SU-DHL-6 (cell line): ENCODE results near the gene CDK14.

Experiments
- H2AFZ ChIP-seq: fragments of 200-600 bp; sonication (generic); 2 replicates; pipeline ENCODE4 v1.6.1; 2014; ENCODE audit warnings: low read depth, mild to moderate bottlenecking, moderate library complexity, mixed read lengths, antibody characterized with exemption, low read length; ENCODE audit not compliant: severe bottlenecking
- H3F3A ChIP-seq: fragments of 200-600 bp; shearing (Covaris generic); 2 replicates; pipeline ENCODE4 v1.6.0; 2016; ENCODE audit warnings: antibody characterized with exemption, mild to moderate bottlenecking; ENCODE audit not compliant: insufficient read depth
- H3K27ac ChIP-seq: fragments of 200-600 bp; sonication (generic); 2 replicates; pipeline ENCODE4 v1.5.1; 2016; ENCODE audit warnings: low read depth, mild to moderate bottlenecking, low read length, moderate library complexity, mixed read lengths
- H3K27me3 ChIP-seq: fragments of 200-600 bp; sonication (generic), shearing (Covaris generic); 2 replicates; pipeline ENCODE4 v1.6.0; 2014; ENCODE audit warnings: mild to moderate bottlenecking, low read length
- H3K36me3 ChIP-seq: fragments of 200-600 bp; sonication (generic); 2 replicates; pipeline ENCODE4 v1.6.1; 2014; ENCODE audit warnings: mild to moderate bottlenecking, low read length, mixed read lengths
- H3K4me2 ChIP-seq: fragments of 300-600, 200-600 bp; shearing (Covaris generic), sonication (generic); 2 replicates; pipeline ENCODE4 v1.6.0; 2014; ENCODE audit warnings: low read length, low read depth, mild to moderate bottlenecking; ENCODE audit not compliant: poor library complexity, severe bottlenecking
- H3K4me3 ChIP-seq: fragments of 200-600 bp; sonication (generic); 2 replicates; pipeline ENCODE4 v1.5.1; 2014; ENCODE audit warnings: antibody characterized with exemption, low read length, mild to moderate bottlenecking, mixed read lengths; ENCODE audit not compliant: insufficient read depth, poor library complexity, severe bottlenecking
- H3K79me2 ChIP-seq: fragments of 200-600 bp; sonication (generic); 2 replicates; pipeline ENCODE4 v1.6.1; 2014; ENCODE audit warnings: mild to moderate bottlenecking, low read length, moderate library complexity; ENCODE audit not compliant: insufficient read depth
- H3K9ac ChIP-seq: fragments of 200-600 bp; sonication (generic); 2 replicates; pipeline ENCODE4 v1.7.0; 2014; ENCODE audit warnings: mild to moderate bottlenecking, low read length
- H3K9me2 ChIP-seq: fragments of 200-600 bp; sonication (generic); replicated peaks from 2 replicates; pipeline ENCODE4 v1.6.1; 2014; ENCODE audit warnings: low read length; ENCODE audit not compliant: insufficient read depth
- H3K9me3 ChIP-seq: fragments of 200-600 bp; sonication (generic); 2 replicates; pipeline ENCODE4 v1.6.1; 2014; ENCODE audit warnings: low read length, mixed read lengths; ENCODE audit not compliant: insufficient read depth
- H4K20me1 ChIP-seq: fragments of 200-600 bp; sonication (generic); 2 replicates; pipeline ENCODE4 v1.6.1; 2014; ENCODE audit warnings: low read depth, mild to moderate bottlenecking, antibody characterized with exemption, low read length, moderate library complexity, mixed read lengths
- EZH2phosphoT487 ChIP-seq: fragments of 200-600 bp; sonication (generic), shearing (Covaris generic); conservative IDR thresholded peaks from 2 replicates; pipeline ENCODE4 v1.6.1; 2018; ENCODE audit warnings: mild to moderate bottlenecking, antibody characterized with exemption, low read length, moderate library complexity, mixed read lengths
- TF ChIP-seq, protein P1 (sequence below): fragments of 200-600 bp; sonication (generic); IDR thresholded peaks from one replicate; pipeline ENCODE4 v1.5.1; 2017; ENCODE audit warnings: antibody characterized with exemption, mild to moderate bottlenecking, low read length, moderate library complexity; ENCODE audit not compliant: insufficient read depth, poor library complexity, severe bottlenecking

CDK14 gene

DNA sequence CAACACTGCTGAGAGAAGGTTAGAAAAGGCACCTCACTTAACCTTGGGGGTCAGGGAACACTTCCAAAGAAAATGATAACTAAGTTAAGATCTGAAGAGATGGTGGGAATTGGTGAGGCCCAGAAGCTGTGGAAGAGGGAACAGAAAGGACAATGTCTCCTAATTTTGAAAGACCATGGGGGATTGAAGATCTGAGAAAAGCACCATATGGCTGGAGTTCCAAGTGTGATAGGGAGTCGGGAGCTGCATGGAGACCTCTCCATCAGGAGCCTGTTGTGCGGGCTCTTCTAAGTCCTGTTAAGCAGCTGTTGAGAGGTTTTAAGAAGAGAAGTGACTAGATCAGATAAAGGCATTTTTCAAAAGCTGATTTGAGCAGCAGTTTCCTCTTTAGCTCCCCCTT, 254.3 kb downstream of the CDK14 start:
- TF ChIP-seq EZH2phosphoT487, result no peak
- TF ChIP-seq, protein P1, sequence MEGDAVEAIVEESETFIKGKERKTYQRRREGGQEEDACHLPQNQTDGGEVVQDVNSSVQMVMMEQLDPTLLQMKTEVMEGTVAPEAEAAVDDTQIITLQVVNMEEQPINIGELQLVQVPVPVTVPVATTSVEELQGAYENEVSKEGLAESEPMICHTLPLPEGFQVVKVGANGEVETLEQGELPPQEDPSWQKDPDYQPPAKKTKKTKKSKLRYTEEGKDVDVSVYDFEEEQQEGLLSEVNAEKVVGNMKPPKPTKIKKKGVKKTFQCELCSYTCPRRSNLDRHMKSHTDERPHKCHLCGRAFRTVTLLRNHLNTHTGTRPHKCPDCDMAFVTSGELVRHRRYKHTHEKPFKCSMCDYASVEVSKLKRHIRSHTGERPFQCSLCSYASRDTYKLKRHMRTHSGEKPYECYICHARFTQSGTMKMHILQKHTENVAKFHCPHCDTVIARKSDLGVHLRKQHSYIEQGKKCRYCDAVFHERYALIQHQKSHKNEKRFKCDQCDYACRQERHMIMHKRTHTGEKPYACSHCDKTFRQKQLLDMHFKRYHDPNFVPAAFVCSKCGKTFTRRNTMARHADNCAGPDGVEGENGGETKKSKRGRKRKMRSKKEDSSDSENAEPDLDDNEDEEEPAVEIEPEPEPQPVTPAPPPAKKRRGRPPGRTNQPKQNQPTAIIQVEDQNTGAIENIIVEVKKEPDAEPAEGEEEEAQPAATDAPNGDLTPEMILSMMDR, result no peak
- no peak overlapping the region for H2AFZ ChIP-seq
- H3K9ac ChIP-seq, result no peak overlapping the region
- no peak overlapping the region for H3K4me3 ChIP-seq
- H3K9me3 ChIP-seq, result no peaks in the 10 kb centered on the region
- no peak overlapping the region for H3K27ac ChIP-seq
- peaks cover 94% of the 10 kb centered on the region for H3K79me2 ChIP-seq
- no peaks in the 10 kb centered on the region for H3F3A ChIP-seq
- H3K36me3 ChIP-seq, result peaks cover 4% of the 10 kb centered on the region; the same call in 1 of the 2 replicates
- H3K9me2 ChIP-seq, result no peaks in the 10 kb centered on the region
- no peak overlapping the region for H3K4me2 ChIP-seq
- H3K27me3 ChIP-seq, result no peaks in the 10 kb centered on the region
- peaks cover 13% of the 10 kb centered on the region; the same call in 1 of the 2 replicates for H4K20me1 ChIP-seq

DNA sequence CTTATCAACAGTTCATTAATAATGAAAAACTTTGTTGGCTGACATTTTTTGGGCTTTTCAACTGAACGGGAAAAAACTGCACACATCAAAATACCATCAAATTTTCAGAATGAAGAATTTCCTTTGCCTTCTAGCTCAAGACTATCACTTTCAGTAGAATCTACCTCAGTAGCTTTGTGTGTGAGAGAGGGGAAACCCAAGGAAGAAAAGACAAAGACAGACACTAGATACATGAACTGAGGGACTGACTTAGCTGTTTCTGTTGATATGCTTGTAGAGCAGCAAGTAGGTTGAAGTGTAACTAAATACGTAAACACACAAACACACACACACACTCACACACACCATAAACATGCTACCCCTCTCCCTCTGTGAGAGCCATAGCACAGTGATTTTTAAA, 257.1 kb downstream of the CDK14 start:
- no peak overlapping the region for H3K4me2 ChIP-seq
- H3K9ac ChIP-seq, result no peak overlapping the region
- TF ChIP-seq, protein P1, result no peak
- TF ChIP-seq EZH2phosphoT487, result no peak
- H3K79me2 ChIP-seq, result peaks cover 100% of the 10 kb centered on the region
- peaks cover 18% of the 10 kb centered on the region; the same call in 1 of the 2 replicates for H4K20me1 ChIP-seq
- no peak overlapping the region for H3K4me3 ChIP-seq
- no peaks in the 10 kb centered on the region for H3K9me2 ChIP-seq
- H3F3A ChIP-seq, result no peaks in the 10 kb centered on the region
- no peaks in the 10 kb centered on the region for H3K36me3 ChIP-seq
- H3K27me3 ChIP-seq, result no peaks in the 10 kb centered on the region
- no peak overlapping the region for H3K27ac ChIP-seq
- H2AFZ ChIP-seq, result no peak overlapping the region
- no peaks in the 10 kb centered on the region for H3K9me3 ChIP-seq

DNA sequence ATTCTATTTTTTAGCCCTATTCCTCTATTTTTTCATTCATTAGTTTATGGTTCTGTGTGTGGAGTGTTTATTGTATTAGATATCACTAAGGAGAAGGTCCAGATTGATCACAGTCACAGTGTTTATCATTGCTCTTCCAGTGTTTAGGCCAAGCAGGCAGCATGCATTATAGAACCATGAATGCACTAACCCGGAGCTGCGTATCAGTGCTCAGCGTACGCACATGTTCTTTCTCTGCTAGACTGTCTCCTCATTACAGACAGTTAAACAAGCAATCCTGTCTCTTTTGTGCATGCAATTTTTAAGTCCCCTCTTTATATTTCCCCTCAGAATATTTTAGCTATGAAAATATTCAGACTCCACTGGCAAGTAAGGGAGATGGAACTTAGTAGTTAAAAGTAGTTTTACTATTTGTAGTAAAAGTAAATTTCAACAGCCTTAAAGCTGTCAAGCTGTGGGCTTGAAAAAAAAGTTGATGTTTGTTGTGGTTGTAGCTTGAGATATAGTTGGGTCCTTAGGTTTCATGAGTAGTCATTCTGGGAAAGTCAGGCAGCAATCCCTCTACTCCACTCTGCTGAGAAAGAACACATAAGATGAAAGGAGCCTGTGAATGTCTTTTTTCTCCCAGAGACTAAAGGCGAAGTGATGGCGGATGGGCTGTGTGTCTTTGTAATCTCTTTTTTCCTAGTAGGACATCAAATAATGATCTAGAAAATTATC, 260.4 kb downstream of the CDK14 start:
- H4K20me1 ChIP-seq, result peaks cover 12% of the 10 kb centered on the region; the same call in 1 of the 2 replicates
- no peaks in the 10 kb centered on the region for H3K9me2 ChIP-seq
- H3K4me2 ChIP-seq, result no peak overlapping the region
- H3K9ac ChIP-seq, result no peak overlapping the region
- H3F3A ChIP-seq, result no peaks in the 10 kb centered on the region
- no peaks in the 10 kb centered on the region; the same call in 1 of the 2 replicates for H3K36me3 ChIP-seq
- H3K9me3 ChIP-seq, result no peaks in the 10 kb centered on the region
- peaks cover 91% of the 10 kb centered on the region for H3K79me2 ChIP-seq
- no peak overlapping the region for H3K27ac ChIP-seq
- H3K27me3 ChIP-seq, result no peaks in the 10 kb centered on the region
- no peak overlapping the region for H3K4me3 ChIP-seq
- no peak overlapping the region for H2AFZ ChIP-seq
- TF ChIP-seq, protein P1, result no peak
- no peak for TF ChIP-seq EZH2phosphoT487
